SH-SY5Y (cell line): ENCODE data around the gene DBNDD2.

ENCODE experiments used
- GATA2 ChIP-seq: IDR thresholded peaks from 2 replicates; pipeline ENCODE4 v1.6.1; 2011; ENCODE audit warnings: mild to moderate bottlenecking, low read depth, low read length
- GATA3 ChIP-seq: IDR thresholded peaks from 2 replicates; pipeline ENCODE4 v1.6.1; 2011; ENCODE audit warnings: low read depth, mild to moderate bottlenecking, low read length, moderate library complexity

DNA sequence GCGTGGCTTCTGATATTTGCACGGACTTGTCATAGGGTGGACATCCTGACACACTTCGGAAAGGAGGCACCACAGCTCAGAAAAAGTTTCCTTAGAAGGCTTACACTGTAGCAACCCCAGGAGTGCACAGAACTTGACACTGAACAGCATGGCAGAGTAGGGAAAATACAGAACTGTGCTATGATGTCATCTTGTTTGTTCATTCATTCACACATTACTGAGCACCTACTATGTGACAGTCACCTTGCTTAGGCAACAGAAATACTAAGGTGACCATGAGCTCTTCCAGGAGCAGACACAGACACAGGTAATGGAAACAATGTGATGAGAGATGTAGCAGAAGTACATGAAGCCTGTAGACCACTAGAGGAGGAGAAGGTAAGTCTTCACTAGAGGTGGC, 5.4 kb downstream of the DBNDD2 start:
- TF ChIP-seq GATA2 (no peak), GATA3 (no peak)
